Measurements from ENCODE around the gene DRC3. TPM values are rescaled to one million over a fixed set of nuclear protein-coding genes. Genes with fewer than 3 reads are reported as not detected.

DRC3 gene
- total and polyA plus RNA-seq, 12 donors: 0.55 to 3.0 (median 2.0) TPM

DNA sequence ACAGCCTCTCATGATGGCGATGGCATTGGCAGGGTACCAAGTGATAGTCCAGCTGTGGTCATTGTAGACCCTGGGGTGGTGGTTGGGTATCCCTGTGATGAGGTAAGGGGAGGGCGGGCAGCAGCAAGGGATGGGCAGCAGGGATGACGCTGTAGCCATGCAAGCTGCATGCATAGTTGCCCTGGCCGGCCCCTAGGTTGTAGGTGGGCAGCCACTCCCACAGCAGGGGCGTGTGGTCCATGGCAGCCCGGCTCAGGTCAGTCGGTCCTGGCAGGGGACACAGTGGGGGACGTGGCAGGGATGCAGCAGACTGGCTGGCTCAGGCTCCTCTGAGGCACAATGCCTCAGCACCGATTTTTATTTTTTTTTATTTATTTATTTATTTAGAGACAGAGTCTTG lies 8.7 kb downstream of the DRC3 start:
- whole genome bisulfite sequencing, 2 donors: 88% methylated on average over 9 of the region's 9 CpGs
- ATAC-seq: peak in 1 of 8 donors; percentile 23
- H3K27ac ChIP-seq: no peak overlapping the region
- H3K4me3 ChIP-seq: no peak overlapping the region
- H3K27me3 ChIP-seq: no peaks in the 10 kb centered on the region
- TF ChIP-seq CTCF (IDR thresholded peaks at IDR 0.05): no peak
- H3K9me3 ChIP-seq: no peaks in the 10 kb centered on the region
- intact Hi-C loops (cut with DNase I): no loop called here
- no peaks in the 10 kb centered on the region for H3K36me3 ChIP-seq
- peaks cover 0 to 7% (median 0%) of the 10 kb centered on the region in 9 donors for H3K4me1 ChIP-seq
- DNase-seq: no peak

GRCh38 chr17:17982801-17983200 lies 10.1 kb downstream of the DRC3 start:
- Histone ChIP-seq H3K36me3 (no peaks in the 10 kb centered on the region), H3K27ac (no peak overlapping the region), H3K4me3 (no peak overlapping the region), H3K4me1 (peaks cover 0 to 7% (median 0%) of the 10 kb centered on the region in 9 donors), H3K27me3 (no peaks in the 10 kb centered on the region), H3K9me3 (no peaks in the 10 kb centered on the region)
- ATAC-seq (no peak), DNase-seq (no peak)
- WGBS, 2 donors: 94 to 96% methylated on average over 9 of the region's 9 CpGs
- intact Hi-C loops (cut with DNase I): no loop called here
- TF ChIP-seq CTCF (IDR thresholded peaks at IDR 0.05): no peak

DNA sequence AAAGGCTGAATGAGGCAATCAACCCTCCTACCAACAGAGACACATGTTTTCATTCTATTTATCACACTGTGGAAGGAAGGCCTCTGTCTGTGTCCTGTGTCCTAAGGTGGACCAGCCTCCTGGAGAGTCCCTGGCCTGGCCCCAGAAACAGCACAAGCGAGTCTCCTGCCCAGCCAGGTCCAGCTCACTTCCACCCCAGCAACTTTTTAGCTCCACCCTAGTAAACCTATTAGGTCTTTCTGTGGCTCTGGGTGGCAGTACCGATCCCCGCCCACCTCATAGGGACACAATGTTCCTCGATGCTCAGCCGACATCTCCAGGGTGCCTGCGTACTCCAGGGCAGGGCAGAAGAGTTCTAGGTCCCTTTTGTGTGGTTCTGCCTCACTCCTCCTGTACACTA lies 10.7 kb downstream of the DRC3 start:
- ATAC-seq: peak in 2 of 8 donors; percentile 31 to 69
- 74 to 87% methylated on average over 6 of the region's 6 CpGs for WGBS, 2 donors

DNA sequence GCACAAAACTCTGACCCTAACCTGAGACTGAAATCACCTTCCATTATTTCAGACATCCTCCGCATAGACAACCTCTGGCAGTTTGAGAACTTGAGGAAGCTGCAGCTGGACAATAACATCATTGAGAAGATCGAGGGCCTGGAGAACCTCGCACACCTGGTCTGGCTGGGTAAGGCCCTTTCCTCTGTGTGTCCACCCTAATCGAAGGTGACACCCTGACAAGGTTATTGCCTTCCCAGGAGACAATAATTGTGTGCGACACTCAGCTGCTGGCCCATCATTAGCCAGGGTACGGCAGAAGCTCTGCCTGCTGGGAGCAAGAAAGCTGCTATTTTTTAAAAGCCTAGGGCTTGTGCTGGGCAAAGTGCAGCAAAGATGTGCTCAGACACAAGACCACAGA lies 11.1 kb downstream of the DRC3 start:
- no peak for TF ChIP-seq CTCF (IDR thresholded peaks at IDR 0.05)
- Histone ChIP-seq H3K4me1 (peaks cover 0 to 4% (median 0%) of the 10 kb centered on the region in 9 donors), H3K27ac (no peak overlapping the region), H3K9me3 (no peaks in the 10 kb centered on the region), H3K36me3 (peaks cover 0 to 3% (median 0%) of the 10 kb centered on the region in 9 donors), H3K27me3 (no peaks in the 10 kb centered on the region), H3K4me3 (no peak overlapping the region)
- no peak for ATAC-seq
- WGBS, 2 donors: 91 to 97% methylated on average over 6 of the region's 6 CpGs
- intact Hi-C loops (cut with DNase I): no loop called here
- DNase-seq: no peak

More for the DNA sequence above, 10.7 kb downstream of the DRC3 start:
- no peak overlapping the region for H3K27ac ChIP-seq
- no peak overlapping the region for H3K4me3 ChIP-seq
- H3K36me3 ChIP-seq: peaks cover 0 to 3% (median 0%) of the 10 kb centered on the region in 9 donors
- no peaks in the 10 kb centered on the region for H3K27me3 ChIP-seq
- no peaks in the 10 kb centered on the region for H3K9me3 ChIP-seq
- no peak for TF ChIP-seq CTCF (IDR thresholded peaks at IDR 0.05)
- H3K4me1 ChIP-seq: peaks cover 0 to 7% (median 0%) of the 10 kb centered on the region in 9 donors
- intact Hi-C loops (cut with DNase I): no loop called here
- DNase-seq: no peak

All from heart right ventricle (tissue), 16 donors.